GM12892 (cell line): ENCODE results near the gene PIK3AP1.

Experiments used
- DNase-seq: peaks from one replicate; pipeline ENCODE4 v3.0.0; 2011; ENCODE audit not compliant: insufficient read length
- FAIRE-seq: peaks from 2 replicates; lab custom pipeline; 2011; peaks lifted over from hg19 to GRCh38; lab: Jason Lieb, UNC
- POLR2A ChIP-seq: IDR thresholded peaks from 2 replicates; pipeline ENCODE4 v1.6.1; 2011; ENCODE audit warnings: low read depth, low read length, control low read depth
- POLR2AphosphoS5 ChIP-seq: IDR thresholded peaks from 2 replicates; pipeline ENCODE4 v1.6.1; 2011; ENCODE audit warnings: low read depth, low read length, control low read depth
- TAF1 ChIP-seq: IDR thresholded peaks from 2 replicates; pipeline ENCODE4 v1.6.1; 2011; ENCODE audit warnings: low read depth, mild to moderate bottlenecking, control low read depth, low read length, borderline replicate concordance

Gene PIK3AP1

GRCh38 chr10:96646301-96646700 lies 74.0 kb downstream of the PIK3AP1 start:
- TF ChIP-seq POLR2AphosphoS5 (no peak), POLR2A (no peak)
- DNase-seq (no peak), FAIRE-seq (peak; percentile 62)

- DNase-seq (no peak), FAIRE-seq (peak; percentile 96)
- TF ChIP-seq POLR2A (no peak), POLR2AphosphoS5 (no peak), TAF1 (no peak)
These were observed 75.1 kb downstream of the PIK3AP1 start for GRCh38 chr10:96645191-96645721.

DNA sequence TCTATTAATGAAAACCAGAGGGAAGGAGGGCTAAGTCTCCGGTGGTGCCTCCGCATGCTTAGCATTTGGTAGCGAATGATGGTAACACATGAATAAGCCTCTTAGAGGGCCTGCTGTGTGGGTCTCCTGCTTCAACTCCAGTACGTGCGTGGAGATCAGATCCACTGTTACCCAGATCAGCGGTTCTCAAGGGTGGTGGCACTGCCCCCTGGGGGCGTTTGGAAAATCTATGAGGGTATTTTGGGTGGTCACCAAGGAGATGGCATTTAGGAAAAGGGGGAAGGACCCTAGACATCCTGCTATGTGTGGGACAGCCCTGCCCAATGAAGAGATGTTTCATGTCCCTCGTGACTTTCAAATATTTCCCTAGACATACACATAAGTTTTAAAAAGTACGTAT lies 76.4 kb downstream of the PIK3AP1 start:
- TF ChIP-seq POLR2AphosphoS5 = no peak
- TF ChIP-seq TAF1 = no peak
- no peak for TF ChIP-seq POLR2A
- FAIRE-seq (no peak), DNase-seq (no peak)

DNA sequence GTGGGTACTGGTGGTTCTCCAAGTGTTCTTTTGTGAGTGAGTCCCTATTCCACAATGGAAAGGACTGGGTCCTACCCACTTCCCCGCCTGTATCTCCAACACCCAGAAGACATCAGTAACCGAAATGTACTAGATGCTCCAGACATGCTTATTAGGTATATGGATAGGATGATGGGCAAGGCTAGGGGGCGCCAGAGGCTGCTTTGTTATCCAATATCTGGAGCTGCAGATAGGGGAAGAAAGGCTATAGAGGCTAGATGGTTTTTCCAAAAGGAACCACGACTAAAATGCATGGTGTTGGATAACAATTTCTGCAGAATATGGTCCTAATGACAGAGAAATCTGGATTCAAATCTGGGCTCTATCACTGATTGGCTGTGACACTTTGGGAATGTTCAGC lies 77.3 kb downstream of the PIK3AP1 start:
- no peak for TF ChIP-seq POLR2A
- TF ChIP-seq POLR2AphosphoS5 = no peak
- TF ChIP-seq TAF1 = no peak
- DNase-seq (no peak), FAIRE-seq (peak; percentile 82)

DNA sequence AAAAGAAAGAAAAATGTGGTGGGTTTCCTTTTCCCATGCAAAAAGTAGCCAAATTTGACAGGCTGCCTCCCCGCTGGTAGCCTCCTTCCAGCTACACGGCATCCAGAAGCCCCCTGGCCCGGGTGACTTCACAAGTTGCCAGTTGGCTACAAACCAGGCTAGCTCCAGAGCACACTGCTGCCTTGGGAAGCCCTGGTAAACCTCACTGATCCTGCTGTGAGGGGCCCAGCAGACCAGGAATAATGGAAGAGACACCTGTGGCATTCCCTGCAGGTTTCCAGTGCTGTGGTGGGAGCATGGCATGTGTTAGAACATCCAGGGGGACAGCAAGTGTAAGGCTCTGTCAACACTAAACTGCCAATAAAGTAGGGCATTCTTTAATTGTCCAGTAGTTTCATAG lies 77.8 kb downstream of the PIK3AP1 start:
- FAIRE-seq (no peak), DNase-seq (no peak)
- TF ChIP-seq TAF1 = no peak
- no peak for TF ChIP-seq POLR2AphosphoS5
- TF ChIP-seq POLR2A = no peak

- no peak for DNase-seq
- TF ChIP-seq TAF1 (no peak), POLR2AphosphoS5 (no peak), POLR2A (no peak)
- peak; percentile 51 for FAIRE-seq
These were observed 78.7 kb downstream of the PIK3AP1 start for GRCh38 chr10:96641396-96642295.

DNA sequence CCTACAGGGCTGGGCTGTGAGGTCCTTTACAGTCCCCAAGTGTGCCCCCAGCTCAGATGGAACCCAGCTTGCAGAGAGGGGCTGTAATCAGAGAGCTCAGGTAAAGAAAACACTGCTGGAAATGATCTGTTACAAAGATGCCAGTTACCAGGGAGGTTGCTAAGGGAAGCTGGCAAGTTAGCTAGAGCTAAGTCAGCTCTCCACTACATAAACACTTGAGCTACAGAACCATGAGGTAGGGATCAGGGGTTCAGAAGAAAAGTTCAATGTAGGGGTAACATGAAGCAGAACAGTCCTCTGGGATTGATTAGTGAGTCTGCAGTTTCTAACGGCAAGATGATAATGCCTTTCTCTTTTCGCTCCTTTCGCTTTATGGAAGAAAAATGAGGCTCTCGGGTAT lies 80.4 kb downstream of the PIK3AP1 start:
- FAIRE-seq = peak; percentile 57
- TF ChIP-seq TAF1 (no peak), POLR2A (peak; percentile 39; the same call in 1 of the 2 replicates)
- DNase-seq = no peak

GRCh38 chr10:96638696-96639095 lies 81.6 kb downstream of the PIK3AP1 start:
- no peak for DNase-seq
- no peak for FAIRE-seq
- TF ChIP-seq POLR2AphosphoS5 = no peak
- TF ChIP-seq POLR2A = no peak
- no peak for TF ChIP-seq TAF1

DNA sequence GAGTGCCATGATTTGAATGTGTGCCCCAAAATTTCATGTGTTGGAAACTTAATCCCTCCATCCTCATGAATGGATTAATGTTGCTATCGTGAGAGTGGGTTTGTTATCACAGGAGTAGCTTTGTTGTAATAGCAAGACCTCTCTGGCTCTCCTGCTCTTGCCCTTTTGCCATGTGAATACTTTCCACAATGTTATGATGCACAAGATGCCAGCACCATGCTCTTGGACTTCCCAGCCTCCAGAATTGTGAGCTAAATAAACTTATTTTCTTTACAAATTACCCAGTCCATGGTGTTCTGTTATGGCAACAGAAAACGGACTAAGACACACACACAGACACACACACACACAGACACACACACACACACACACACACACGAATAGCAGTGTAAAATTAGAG lies 82.2 kb downstream of the PIK3AP1 start:
- no peak for FAIRE-seq
- TF ChIP-seq POLR2A = no peak

DNA sequence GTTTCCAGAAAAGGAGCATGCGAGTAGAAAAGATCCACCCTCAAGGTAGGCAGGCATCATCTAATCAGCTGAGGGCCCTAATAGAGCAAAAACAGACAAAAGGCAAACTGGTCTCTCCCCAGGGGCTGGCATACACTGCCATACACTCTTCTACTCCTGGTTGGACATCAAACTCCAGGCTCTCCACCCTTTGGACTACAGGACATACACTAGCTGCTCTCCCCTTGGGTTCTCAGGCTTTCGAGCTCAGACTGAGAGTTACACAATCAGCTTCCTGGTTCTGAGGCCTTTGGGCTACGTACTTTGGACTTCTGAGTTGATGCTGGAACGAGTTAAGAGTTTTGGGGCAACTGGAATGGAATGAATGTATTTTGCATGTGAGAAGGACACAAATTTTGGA lies 82.6 kb downstream of the PIK3AP1 start:
- DNase-seq (no peak), FAIRE-seq (no peak)
- no peak for TF ChIP-seq POLR2AphosphoS5
- TF ChIP-seq TAF1 = no peak
- TF ChIP-seq POLR2A = no peak

More for the DNA sequence above, 82.2 kb downstream of the PIK3AP1 start:
- DNase-seq = no peak

- FAIRE-seq (no peak), DNase-seq (no peak)
- TF ChIP-seq TAF1 (no peak), POLR2AphosphoS5 (no peak), POLR2A (no peak)
These were observed 83.8 kb downstream of the PIK3AP1 start for GRCh38 chr10:96636551-96636950.

GRCh38 chr10:96632974-96633710 lies 87.2 kb downstream of the PIK3AP1 start:
- FAIRE-seq (no peak), DNase-seq (no peak)
- TF ChIP-seq POLR2A = no peak
